Stimulated activated naive CD8-positive, alpha-beta T cell treated with anti-CD3 and anti-CD28 coated beads, Interleukin-15, Interleukin-2, amounts not matched to agents 100 U/mL and 50 U/mL, for 24 hours (primary cell): ENCODE data around the gene ARRB1.
A peak's percentile ranks its signal among the peaks of the same experiment; 100 is the strongest.

Experiments used
- ATAC-seq: fragments of 150-1000 bp; cut with Tn5 transposase; one replicate; pipeline ENCODE4 v1.10.0; 2021
- DNase-seq: peaks from one replicate; pipeline ENCODE4 v3.0.0; 2021

Gene ARRB1

DNA sequence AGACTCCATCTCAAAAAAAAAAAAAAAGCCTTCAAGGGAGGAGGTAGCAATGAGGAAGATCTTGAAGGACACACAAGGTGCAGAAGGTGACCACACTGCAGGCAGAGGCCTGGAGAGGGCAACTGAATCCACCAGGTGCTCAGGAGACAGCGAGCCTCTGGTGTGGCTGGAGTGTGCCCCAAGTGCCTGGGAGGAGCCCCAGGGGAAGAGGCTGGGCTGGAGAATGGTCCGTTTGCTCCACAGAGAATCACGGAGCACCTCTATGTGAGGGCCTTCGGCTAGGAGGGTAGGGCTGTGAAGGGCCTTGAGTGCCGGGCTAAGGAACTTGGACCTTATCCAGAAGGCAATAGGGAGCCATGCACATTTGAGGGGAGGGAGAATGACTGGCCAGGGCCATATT lies 50.3 kb downstream of the ARRB1 start:
- no peak for DNase-seq
- no peak for ATAC-seq

- ATAC-seq = no peak
- DNase-seq = no peak
These were observed 52.5 kb downstream of the ARRB1 start for GRCh38 chr11:75298976-75299260.

- ATAC-seq = no peak
- no peak for DNase-seq
These were observed 53.1 kb downstream of the ARRB1 start for GRCh38 chr11:75298191-75298975.

- ATAC-seq = no peak
- no peak for DNase-seq
These were observed 57.6 kb downstream of the ARRB1 start for GRCh38 chr11:75293903-75294302.

- no peak for ATAC-seq
- DNase-seq = no peak
These were observed 58.5 kb downstream of the ARRB1 start for GRCh38 chr11:75292943-75293342.

- DNase-seq (no peak), ATAC-seq (no peak)
These were observed 59.7 kb downstream of the ARRB1 start for GRCh38 chr11:75291741-75292140.

GRCh38 chr11:75289919-75290318 lies 61.5 kb downstream of the ARRB1 start:
- no peak for DNase-seq
- no peak for ATAC-seq

- ATAC-seq = no peak
- DNase-seq = no peak
These were observed 62.0 kb downstream of the ARRB1 start for GRCh38 chr11:75289511-75289760.

DNA sequence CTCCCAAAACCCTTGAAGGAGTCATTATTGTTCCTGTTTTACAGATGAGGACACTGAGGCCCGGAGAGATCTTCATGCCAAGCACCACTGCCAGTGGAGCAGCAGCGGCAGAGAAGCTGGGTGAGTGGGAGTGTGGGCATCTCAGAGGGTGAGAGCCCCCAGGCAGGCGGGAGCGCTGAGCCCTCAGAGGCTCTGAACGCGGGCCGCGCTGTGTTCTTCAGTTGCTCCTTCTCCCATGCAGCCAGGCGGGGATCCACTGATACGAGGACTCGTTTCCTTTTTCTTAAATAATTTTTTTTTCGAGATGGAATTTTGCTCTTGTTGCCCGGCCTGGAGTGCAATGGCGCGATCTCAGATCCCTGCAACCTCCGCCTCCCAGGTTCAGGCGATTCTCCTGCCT lies 63.9 kb downstream of the ARRB1 start:
- ATAC-seq (no peak), DNase-seq (no peak)

DNA sequence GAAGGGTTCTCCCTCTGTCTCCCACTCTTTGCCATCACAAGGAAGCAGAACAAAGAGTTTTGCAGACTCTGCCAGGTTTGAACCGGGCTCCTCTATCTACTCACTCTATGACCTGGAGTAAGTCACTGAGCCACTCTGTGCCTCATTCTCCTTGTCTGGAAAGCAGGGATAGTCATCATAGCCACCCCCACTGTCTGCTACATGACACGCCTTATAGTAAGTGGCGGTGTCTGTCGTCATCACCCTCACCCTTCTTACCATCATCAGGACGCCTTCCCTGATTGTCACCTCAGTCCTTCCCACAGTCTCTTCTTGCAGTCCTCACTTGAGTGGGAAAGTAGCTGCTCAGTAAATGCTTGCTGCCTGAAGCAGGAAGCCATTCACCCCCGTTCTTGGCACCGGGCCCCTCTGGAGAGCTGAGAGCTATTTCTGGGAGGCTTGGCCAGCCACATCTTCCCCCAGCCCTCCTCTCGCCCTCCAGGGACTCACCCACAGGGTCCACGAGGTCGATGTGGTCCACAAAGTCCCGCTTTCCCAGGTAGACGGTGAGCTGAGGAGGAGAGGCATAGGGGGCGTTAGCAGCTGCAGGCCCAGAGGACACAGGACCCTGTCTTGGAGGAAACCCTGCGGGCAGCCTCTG lies 64.5 kb downstream of the ARRB1 start:
- ATAC-seq (no peak), DNase-seq (no peak)

GRCh38 chr11:75285776-75286360 lies 65.6 kb downstream of the ARRB1 start:
- DNase-seq (no peak), ATAC-seq (no peak)

DNA sequence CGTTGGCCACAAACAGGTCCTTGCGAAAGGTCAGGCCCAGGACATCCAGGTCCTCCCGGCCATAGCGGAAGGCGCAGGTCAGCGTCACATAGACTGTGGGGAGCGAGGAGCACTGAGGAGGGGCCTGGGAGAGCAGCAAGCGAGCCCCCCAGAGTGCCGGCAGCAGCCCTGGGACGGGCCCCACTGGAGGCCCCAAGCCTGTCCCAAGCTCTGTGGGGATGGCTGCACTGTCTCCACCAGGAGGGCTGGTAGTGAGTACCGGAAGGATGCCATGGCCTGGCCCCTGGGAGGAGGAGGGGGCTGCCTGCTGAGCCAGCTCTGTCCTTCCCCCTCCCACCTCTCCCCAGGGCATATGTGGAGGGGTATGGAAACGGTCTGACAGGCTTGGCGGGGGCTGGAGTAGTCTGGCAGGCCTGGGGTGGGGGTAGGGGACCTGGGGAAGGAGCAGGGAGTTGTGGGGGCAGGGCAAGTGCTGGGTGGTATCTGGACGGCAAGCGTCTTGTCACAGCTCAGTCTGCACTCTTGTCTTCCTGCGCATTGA lies 68.0 kb downstream of the ARRB1 start:
- ATAC-seq (no peak), DNase-seq (no peak)

DNA sequence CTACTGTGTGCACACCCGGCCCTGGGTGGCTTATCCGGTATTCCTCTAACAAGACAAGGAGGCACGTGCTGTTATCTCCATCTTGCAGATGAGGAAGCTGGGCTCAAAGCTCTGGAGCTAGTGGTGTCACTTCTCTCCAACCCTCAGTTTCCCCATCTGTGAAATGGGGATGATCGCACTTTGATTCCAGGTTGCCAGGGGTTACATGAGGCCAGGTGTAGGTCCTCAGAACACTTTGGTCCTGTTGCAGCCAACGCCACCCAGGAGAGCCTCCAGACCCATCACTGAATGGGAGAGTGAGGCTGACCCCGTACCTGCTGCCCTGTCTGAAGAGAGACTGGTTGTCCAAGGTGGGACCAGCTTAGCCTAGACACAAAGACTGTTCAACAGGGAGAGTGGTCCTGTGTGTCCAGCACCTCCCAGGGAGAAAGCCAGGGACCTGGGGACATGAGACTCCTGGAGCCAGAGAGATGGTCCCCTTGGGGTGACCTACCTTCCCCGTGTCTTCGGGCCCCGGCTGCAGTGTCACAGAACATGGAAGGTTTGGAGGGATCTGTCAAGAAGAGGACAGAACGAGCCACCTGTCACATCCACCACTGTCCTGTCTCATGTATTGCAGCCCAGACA lies 69.9 kb downstream of the ARRB1 start:
- no peak for DNase-seq
- ATAC-seq = no peak

GRCh38 chr11:75280770-75281468 lies 70.5 kb downstream of the ARRB1 start:
- no peak for ATAC-seq
- DNase-seq = no peak

GRCh38 chr11:75280227-75280701 lies 71.2 kb downstream of the ARRB1 start:
- peak; percentile 62 for ATAC-seq
- DNase-seq = peak; percentile 80

DNA sequence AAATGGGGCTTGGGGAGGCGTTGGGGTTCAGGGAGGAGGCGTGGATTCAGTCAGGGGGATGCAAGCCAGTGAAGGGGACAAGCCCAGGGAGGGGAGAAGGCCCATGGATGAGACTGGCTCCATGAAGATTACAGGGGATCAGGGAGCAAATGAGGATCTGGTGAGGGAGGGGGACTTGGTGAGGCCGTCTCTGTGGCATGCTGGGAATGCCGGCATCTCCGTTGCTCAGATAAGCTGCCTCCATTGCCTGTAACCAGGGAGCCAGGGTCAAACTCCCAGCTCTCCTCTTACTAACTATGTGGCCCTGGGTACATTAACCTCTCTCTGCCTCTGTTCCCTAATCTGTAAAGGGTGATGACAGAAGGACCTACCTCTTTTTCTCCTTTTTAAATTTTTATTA lies 72.2 kb downstream of the ARRB1 start:
- ATAC-seq (no peak), DNase-seq (no peak)

- DNase-seq (no peak), ATAC-seq (no peak)
These were observed 73.3 kb downstream of the ARRB1 start for GRCh38 chr11:75277991-75278790.

GRCh38 chr11:75277211-75277805 lies 74.2 kb downstream of the ARRB1 start:
- ATAC-seq (no peak), DNase-seq (no peak)

DNA sequence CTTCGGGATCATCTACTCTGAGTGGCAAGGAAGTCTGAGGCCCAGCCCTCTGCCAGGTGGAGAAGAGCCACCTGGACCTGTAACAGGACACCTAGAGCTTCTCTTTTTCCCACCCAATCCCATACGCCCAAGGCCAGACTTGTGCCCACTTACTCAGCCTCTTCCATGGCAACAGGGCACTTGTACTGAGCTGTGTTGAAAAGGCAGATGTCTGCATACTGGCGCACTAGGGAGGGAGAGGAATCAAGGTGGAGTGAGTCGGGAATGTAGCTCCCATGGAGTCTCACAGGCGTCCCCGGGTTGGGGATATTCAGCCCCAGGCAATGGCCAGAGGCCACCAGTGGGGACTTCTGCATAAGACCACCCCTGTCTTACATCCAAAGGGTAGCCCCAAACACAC lies 74.8 kb downstream of the ARRB1 start:
- DNase-seq = no peak
- ATAC-seq = no peak

GRCh38 chr11:75276186-75276585 lies 75.3 kb downstream of the ARRB1 start:
- no peak for DNase-seq
- ATAC-seq = no peak

GRCh38 chr11:75275581-75275980 lies 75.9 kb downstream of the ARRB1 start:
- ATAC-seq = peak; percentile 52
- peak; percentile 41 for DNase-seq
